CD4-positive, alpha-beta T cell (primary cell): ENCODE data around the gene ANKRD37. TPM values are rescaled to one million over a fixed set of nuclear protein-coding genes. Genes with fewer than 3 reads are reported as not detected.

Source experiments
- ATAC-seq: fragments of 200-7000 bp; cut with Tn5 transposase; one replicate; pipeline ENCODE4 v1.10.0; 2022; ENCODE audit warnings: mild to moderate bottlenecking; ENCODE audit not compliant: poor library complexity
- CTCF ChIA-PET: fragments of 350-600 bp; sonication (Branson Sonifier 250); formaldehyde crosslinking; loops from one replicate; lab custom pipeline; 2021; ENCODE audit warnings: antibody characterized with exemption, inconsistent platforms; lab: Charles Lee
- POLR2A ChIA-PET: fragments of 350-600 bp; sonication (Branson Sonifier 250); formaldehyde crosslinking; loops from one replicate; lab custom pipeline; 2021; ENCODE audit warnings: antibody characterized with exemption, inconsistent platforms; lab: Charles Lee
- DNase-seq, 14 experiments: peaks; one replicate each; pipeline ENCODE4 v3.0.0-alpha.2; 2013 to 2020; ENCODE audit warnings: mixed read lengths in 2 of 14
- H3K27ac ChIP-seq, 2 donors: one replicate each; pipeline versions ENCODE4 v1.5.1 to v1.7.0; 2013; ENCODE audit warnings: low read length in 2 of 2, low read depth in 1 of 2, mild to moderate bottlenecking in 1 of 2
- H3K27me3 ChIP-seq, 2 experiments: 1 replicate in 1 of 2; 2 replicates in 1 of 2; pipeline versions ENCODE4 v1.6.1 to v1.7.0; 2013; ENCODE audit warnings: low read length in 2 of 2, control low read depth in 1 of 2, mild to moderate bottlenecking in 1 of 2, moderate library complexity in 1 of 2; ENCODE audit not compliant: insufficient read depth in 2 of 2, control insufficient read depth in 1 of 2
- H3K36me3 ChIP-seq: one replicate; pipeline ENCODE4 v1.6.1; 2013; ENCODE audit warnings: low read length, control low read depth; ENCODE audit not compliant: insufficient read depth
- H3K4me1 ChIP-seq: one replicate; pipeline ENCODE4 v1.6.1; 2013; ENCODE audit warnings: low read length, control low read depth; ENCODE audit not compliant: insufficient read depth
- H3K4me3 ChIP-seq: one replicate; pipeline ENCODE4 v1.5.1; 2013; ENCODE audit warnings: mild to moderate bottlenecking, low read length, moderate library complexity
- H3K9me3 ChIP-seq, 2 experiments: 1 replicate in 1 of 2; 2 replicates in 1 of 2; pipeline versions ENCODE4 v1.6.1 to v1.7.0; 2013; ENCODE audit warnings: low read length in 2 of 2, mild to moderate bottlenecking in 2 of 2, control low read depth in 1 of 2, moderate library complexity in 1 of 2; ENCODE audit not compliant: control insufficient read depth in 1 of 2, insufficient read depth in 1 of 2
- H3K27ac Mint-ChIP-seq: one replicate; pipeline ENCODE4 v1.8.0; 2020; ENCODE audit warnings: mixed read lengths
- H3K27me3 Mint-ChIP-seq: one replicate; pipeline ENCODE4 v1.8.0; 2021; ENCODE audit warnings: mixed read lengths
- H3K36me3 Mint-ChIP-seq: one replicate; pipeline ENCODE4 v1.8.0; 2021; ENCODE audit warnings: low read depth, mixed read lengths
- H3K4me1 Mint-ChIP-seq: one replicate; pipeline ENCODE4 v1.8.0; 2021; ENCODE audit warnings: low read depth, mixed read lengths
- H3K4me3 Mint-ChIP-seq: one replicate; pipeline ENCODE4 v1.8.0; 2020; ENCODE audit warnings: mild to moderate bottlenecking, mixed read lengths
- H3K9me3 Mint-ChIP-seq: one replicate; pipeline ENCODE4 v1.8.0; 2020; ENCODE audit warnings: mixed read lengths
- CTCF ChIP-seq: fragments of 200-600 bp; IDR thresholded peaks from one replicate; pipeline ENCODE4 v1.8.0; 2022; ENCODE audit warnings: antibody characterized with exemption, mild to moderate bottlenecking
- intact Hi-C, 2 experiments: fragments of 100-400 bp; cut with DNase I in 1 of 2; cut with micrococcal nuclease in 1 of 2; formaldehyde crosslinking; loops; one replicate each; pipeline versions ENCODE4 v1.15.1 to v1.9.0; 2023 to 2025; cut with DNase I, micrococcal nuclease
- total RNA-seq, 174 experiments: library from RNA in 2 of 174; stranded (reverse) in 2 of 174; gene quantifications; one replicate each; pipeline ENCODE4 v1.2.3 and lab custom pipeline; 2021 to 2026

ANKRD37 gene
- total RNA-seq, 2 experiments from 2014 or later, result 10.3 to 11.6 TPM

GRCh38 chr4:185364886-185365285 lies 31.8 kb upstream of the ANKRD37 start:
- Histone ChIP-seq H3K4me1 (no peaks in the 10 kb centered on the region), H3K9me3 (no peaks in the 10 kb centered on the region), H3K4me3 (no peak overlapping the region), H3K27me3 (no peaks in the 10 kb centered on the region), H3K27ac (no peak overlapping the region), H3K36me3 (no peaks in the 10 kb centered on the region)
- no peak overlapping the region for H3K4me3 Mint-ChIP-seq
- H3K4me1 Mint-ChIP-seq, result no peaks in the 10 kb centered on the region
- TF ChIP-seq CTCF, result no peak
- intact Hi-C loops, result no loop called here
- ATAC-seq (no peak), DNase-seq (no peak)
- ChIA-PET POLR2A (no interaction called here), CTCF (no interaction called here)
- H3K27me3 Mint-ChIP-seq, result no peaks in the 10 kb centered on the region
- H3K36me3 Mint-ChIP-seq, result peaks cover 7% of the 10 kb centered on the region
- no peaks in the 10 kb centered on the region for H3K9me3 Mint-ChIP-seq
- no peak overlapping the region for H3K27ac Mint-ChIP-seq

DNA sequence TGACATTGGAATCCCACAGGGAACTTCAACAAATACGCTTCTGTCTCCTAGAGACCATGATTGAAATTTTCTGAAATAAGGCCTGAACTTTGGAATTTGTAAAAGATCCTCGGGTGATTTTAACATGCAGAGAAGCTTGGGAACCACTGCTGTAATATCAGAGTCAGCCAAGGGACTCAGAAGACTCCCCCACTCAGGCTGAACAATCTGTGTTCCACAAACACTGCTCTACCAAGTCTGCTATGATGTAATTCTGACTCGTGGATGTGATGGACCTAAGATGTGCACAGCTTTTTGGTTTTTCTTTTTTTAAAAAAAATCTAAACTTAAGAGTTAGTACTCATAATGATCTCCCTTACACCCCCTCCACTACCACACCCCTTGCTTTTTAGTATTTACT lies 26.9 kb upstream of the ANKRD37 start:
- Mint-ChIP-seq H3K27ac (no peak overlapping the region), H3K4me3 (no peak overlapping the region), H3K27me3 (no peaks in the 10 kb centered on the region), H3K36me3 (no peaks in the 10 kb centered on the region), H3K4me1 (no peaks in the 10 kb centered on the region), H3K9me3 (no peaks in the 10 kb centered on the region)
- CTCF ChIA-PET, result no interaction called here
- no peaks in the 10 kb centered on the region for H3K4me1 ChIP-seq
- H3K27ac ChIP-seq, result no peak overlapping the region
- TF ChIP-seq CTCF, result no peak
- no peak for ATAC-seq
- H3K4me3 ChIP-seq, result no peak overlapping the region
- POLR2A ChIA-PET, result no interaction called here
- no peak for DNase-seq
- H3K36me3 ChIP-seq, result no peaks in the 10 kb centered on the region
- H3K9me3 ChIP-seq, result no peaks in the 10 kb centered on the region
- intact Hi-C loops, result no loop called here
- no peaks in the 10 kb centered on the region for H3K27me3 ChIP-seq

DNA sequence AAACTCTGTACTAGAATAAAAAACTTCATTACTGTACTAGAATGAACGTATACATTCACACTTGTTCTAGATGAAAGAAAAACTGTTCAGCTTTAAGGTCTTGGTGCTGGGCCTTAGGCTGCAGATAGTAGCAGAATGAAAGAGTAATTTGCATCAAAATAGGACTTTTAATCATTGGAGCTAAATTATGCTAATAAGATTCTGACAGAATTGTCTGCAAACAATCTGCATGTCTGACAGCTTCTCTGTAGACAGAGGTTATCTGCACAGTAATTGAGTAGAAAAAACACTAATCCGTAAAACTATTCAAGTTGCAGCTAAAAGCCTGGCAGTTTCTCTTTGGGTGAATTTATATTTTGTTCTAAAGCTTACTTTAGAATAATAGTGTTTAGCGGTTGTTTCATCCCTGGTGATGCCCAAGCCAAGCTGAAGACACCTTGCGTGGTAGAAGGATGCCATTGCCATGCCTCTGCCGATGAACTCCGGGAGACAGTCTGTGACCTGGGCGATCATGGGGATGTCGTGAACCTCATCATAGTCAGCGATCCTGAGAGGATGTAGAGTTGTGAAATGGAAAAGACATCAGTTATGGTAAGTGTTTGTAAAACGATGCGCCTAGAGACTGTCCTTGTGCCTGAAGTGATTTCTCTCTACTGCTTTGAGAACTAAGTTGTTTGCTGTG lies 26.2 kb upstream of the ANKRD37 start:
- no peaks in the 10 kb centered on the region for H3K4me1 ChIP-seq
- Mint-ChIP-seq H3K27ac (no peak overlapping the region), H3K4me3 (no peak overlapping the region), H3K36me3 (no peaks in the 10 kb centered on the region), H3K27me3 (no peaks in the 10 kb centered on the region), H3K4me1 (no peaks in the 10 kb centered on the region), H3K9me3 (no peaks in the 10 kb centered on the region)
- no peaks in the 10 kb centered on the region for H3K27me3 ChIP-seq
- no peak for TF ChIP-seq CTCF
- no peak for ATAC-seq
- H3K4me3 ChIP-seq, result no peak overlapping the region
- intact Hi-C loops, result no loop called here
- H3K36me3 ChIP-seq, result no peaks in the 10 kb centered on the region
- H3K9me3 ChIP-seq, result no peaks in the 10 kb centered on the region
- no peak for DNase-seq
- H3K27ac ChIP-seq, result no peak overlapping the region
- CTCF ChIA-PET, result no interaction called here
- POLR2A ChIA-PET, result no interaction called here
